ENCODE measurements around the gene TNNT3. TPM values are rescaled to one million over a fixed set of nuclear protein-coding genes. Genes with fewer than 3 reads are reported as not detected.

The TNNT3 gene
- total RNA-seq, 1 donor from 2014 or later = not detected

- H3K4me3 ChIP-seq (ENCODE audit: low read depth, low read length) = no peak overlapping the region
- H3K36me3 ChIP-seq (ENCODE audit: control insufficient read depth, insufficient read depth, low read length) = no peaks in the 10 kb centered on the region
- no peak for DNase-seq (ENCODE audit: low read depth)
- TF ChIP-seq CTCF (IDR thresholded peaks at IDR 0.05; ENCODE audit: insufficient read depth, low read length, poor library complexity, severe bottlenecking) = no peak
- peaks cover 21% of the 10 kb centered on the region for H3K27me3 ChIP-seq (ENCODE audit: control insufficient read depth, insufficient read depth, low read length)
Measured at GRCh38 chr11:1887451-1888346, 31.8 kb upstream of the TNNT3 start.

GRCh38 chr11:1888347-1888753, 31.2 kb upstream of the TNNT3 start:
- no peak for DNase-seq (ENCODE audit: low read depth)
- Histone ChIP-seq H3K4me3 (ENCODE audit: low read depth, low read length) (no peak overlapping the region), H3K27me3 (ENCODE audit: control insufficient read depth, insufficient read depth, low read length) (peaks cover 21% of the 10 kb centered on the region), H3K36me3 (ENCODE audit: control insufficient read depth, insufficient read depth, low read length) (no peaks in the 10 kb centered on the region)
- TF ChIP-seq CTCF (IDR thresholded peaks at IDR 0.05; ENCODE audit: insufficient read depth, low read length, poor library complexity, severe bottlenecking) = no peak

GRCh38 chr11:1888811-1889210, 30.7 kb upstream of the TNNT3 start:
- TF ChIP-seq CTCF (IDR thresholded peaks at IDR 0.05; ENCODE audit: insufficient read depth, low read length, poor library complexity, severe bottlenecking) = no peak
- Histone ChIP-seq H3K27me3 (ENCODE audit: control insufficient read depth, insufficient read depth, low read length) (peaks cover 21% of the 10 kb centered on the region), H3K4me3 (ENCODE audit: low read depth, low read length) (no peak overlapping the region), H3K36me3 (ENCODE audit: control insufficient read depth, insufficient read depth, low read length) (no peaks in the 10 kb centered on the region)
- no peak for DNase-seq (ENCODE audit: low read depth)

- H3K4me3 ChIP-seq (ENCODE audit: low read depth, low read length) = no peak overlapping the region
- peaks cover 21% of the 10 kb centered on the region for H3K27me3 ChIP-seq (ENCODE audit: control insufficient read depth, insufficient read depth, low read length)
- no peak for TF ChIP-seq CTCF (IDR thresholded peaks at IDR 0.05; ENCODE audit: insufficient read depth, low read length, poor library complexity, severe bottlenecking)
- H3K36me3 ChIP-seq (ENCODE audit: control insufficient read depth, insufficient read depth, low read length) = no peaks in the 10 kb centered on the region
- no peak for DNase-seq (ENCODE audit: low read depth)
Measured at GRCh38 chr11:1889224-1889930, 30.1 kb upstream of the TNNT3 start.

GRCh38 chr11:1889941-1890855, 29.3 kb upstream of the TNNT3 start:
- DNase-seq (ENCODE audit: low read depth) = no peak
- TF ChIP-seq CTCF (IDR thresholded peaks at IDR 0.05; ENCODE audit: insufficient read depth, low read length, poor library complexity, severe bottlenecking) = no peak
- no peaks in the 10 kb centered on the region for H3K36me3 ChIP-seq (ENCODE audit: control insufficient read depth, insufficient read depth, low read length)
- peaks cover 21% of the 10 kb centered on the region for H3K27me3 ChIP-seq (ENCODE audit: control insufficient read depth, insufficient read depth, low read length)
- no peak overlapping the region for H3K4me3 ChIP-seq (ENCODE audit: low read depth, low read length)
